NT2/D1 (cell line): ENCODE measurements around the gene EIF2AK2.

Source experiments
- DNase-seq: peaks from one replicate; pipeline ENCODE4 v3.0.0-alpha.2; 2011; ENCODE audit warnings: low read depth, low spot score
- H3K27me3 ChIP-seq: 2 replicates; pipeline ENCODE4 v1.6.0; 2011; ENCODE audit warnings: mild to moderate bottlenecking; ENCODE audit not compliant: insufficient read length, insufficient read depth
- H3K36me3 ChIP-seq: 2 replicates; pipeline ENCODE4 v1.6.1; 2011; ENCODE audit warnings: mild to moderate bottlenecking, low read length, mixed read lengths; ENCODE audit not compliant: insufficient read depth, insufficient read length
- H3K4me1 ChIP-seq: 2 replicates; pipeline ENCODE4 v1.5.1; 2011; ENCODE audit not compliant: insufficient read depth, insufficient read length
- H3K4me3 ChIP-seq: 2 replicates; pipeline ENCODE4 v1.5.1; 2011; ENCODE audit warnings: low read depth; ENCODE audit not compliant: insufficient read length
- H3K9ac ChIP-seq: 2 replicates; pipeline ENCODE4 v1.6.0; 2011; ENCODE audit warnings: low read depth; ENCODE audit not compliant: insufficient read length
- H3K9me3 ChIP-seq: 2 replicates; pipeline ENCODE4 v1.5.1; 2011; ENCODE audit warnings: mild to moderate bottlenecking, low read length; ENCODE audit not compliant: insufficient read depth
- SUZ12 ChIP-seq: IDR thresholded peaks from 2 replicates; pipeline ENCODE4 v1.6.1; 2011; ENCODE audit not compliant: insufficient read length, insufficient read depth; ENCODE audit errors: extremely low read depth
- YY1 ChIP-seq: IDR thresholded peaks from 2 replicates; pipeline ENCODE4 v1.6.1; 2011; ENCODE audit not compliant: insufficient read length, insufficient read depth
- ZNF274 ChIP-seq: IDR thresholded peaks from 2 replicates; pipeline ENCODE4 v1.6.1; 2011; ENCODE audit warnings: mild to moderate bottlenecking, low read depth, low read length

Gene EIF2AK2

GRCh38 chr2:37167636-37168180, 10.9 kb upstream of the EIF2AK2 start:
- Histone ChIP-seq H3K27me3 (no peaks in the 10 kb centered on the region), H3K4me1 (no peaks in the 10 kb centered on the region), H3K4me3 (no peak overlapping the region), H3K9ac (no peak overlapping the region), H3K36me3 (no peaks in the 10 kb centered on the region), H3K9me3 (peaks cover 11% of the 10 kb centered on the region)
- TF ChIP-seq SUZ12 = no peak
- TF ChIP-seq YY1 = no peak
- no peak for TF ChIP-seq ZNF274
- DNase-seq = no peak

GRCh38 chr2:37164757-37165156, 8.0 kb upstream of the EIF2AK2 start:
- Histone ChIP-seq H3K4me1 (no peaks in the 10 kb centered on the region), H3K4me3 (no peak overlapping the region), H3K9me3 (peaks cover 11% of the 10 kb centered on the region), H3K9ac (no peak overlapping the region), H3K27me3 (no peaks in the 10 kb centered on the region), H3K36me3 (no peaks in the 10 kb centered on the region)
- TF ChIP-seq ZNF274 = no peak
- no peak for TF ChIP-seq SUZ12
- TF ChIP-seq YY1 = no peak
- no peak for DNase-seq

GRCh38 chr2:37156071-37156856, 516 bp downstream of the EIF2AK2 start:
- no peak for DNase-seq
- TF ChIP-seq YY1 (no peak), SUZ12 (no peak), ZNF274 (no peak)
- H3K4me1 ChIP-seq = no peaks in the 10 kb centered on the region
- peaks cover 21% of the 10 kb centered on the region for H3K27me3 ChIP-seq
- H3K36me3 ChIP-seq = no peaks in the 10 kb centered on the region
- peak overlapping the region; percentile 76 for H3K9ac ChIP-seq
- H3K9me3 ChIP-seq = no peaks in the 10 kb centered on the region
- H3K4me3 ChIP-seq = peak overlapping the region; percentile 60

GRCh38 chr2:37154785-37155184, 2.0 kb downstream of the EIF2AK2 start:
- Histone ChIP-seq H3K4me1 (no peaks in the 10 kb centered on the region), H3K4me3 (no peak overlapping the region), H3K9me3 (no peaks in the 10 kb centered on the region), H3K27me3 (peaks cover 21% of the 10 kb centered on the region), H3K36me3 (no peaks in the 10 kb centered on the region), H3K9ac (no peak overlapping the region)
- TF ChIP-seq SUZ12 = no peak
- no peak for TF ChIP-seq ZNF274
- TF ChIP-seq YY1 = no peak
- DNase-seq = no peak

- H3K36me3 ChIP-seq = no peaks in the 10 kb centered on the region
- peaks cover 10% of the 10 kb centered on the region for H3K27me3 ChIP-seq
- no peak for TF ChIP-seq ZNF274
- TF ChIP-seq SUZ12 = no peak
- TF ChIP-seq YY1 = no peak
- H3K4me3 ChIP-seq = no peak overlapping the region
- no peak for DNase-seq
- no peaks in the 10 kb centered on the region for H3K9me3 ChIP-seq
- no peaks in the 10 kb centered on the region for H3K4me1 ChIP-seq
- H3K9ac ChIP-seq = no peak overlapping the region
Observed at GRCh38 chr2:37153224-37153623, 3.6 kb downstream of the EIF2AK2 start.

DNA sequence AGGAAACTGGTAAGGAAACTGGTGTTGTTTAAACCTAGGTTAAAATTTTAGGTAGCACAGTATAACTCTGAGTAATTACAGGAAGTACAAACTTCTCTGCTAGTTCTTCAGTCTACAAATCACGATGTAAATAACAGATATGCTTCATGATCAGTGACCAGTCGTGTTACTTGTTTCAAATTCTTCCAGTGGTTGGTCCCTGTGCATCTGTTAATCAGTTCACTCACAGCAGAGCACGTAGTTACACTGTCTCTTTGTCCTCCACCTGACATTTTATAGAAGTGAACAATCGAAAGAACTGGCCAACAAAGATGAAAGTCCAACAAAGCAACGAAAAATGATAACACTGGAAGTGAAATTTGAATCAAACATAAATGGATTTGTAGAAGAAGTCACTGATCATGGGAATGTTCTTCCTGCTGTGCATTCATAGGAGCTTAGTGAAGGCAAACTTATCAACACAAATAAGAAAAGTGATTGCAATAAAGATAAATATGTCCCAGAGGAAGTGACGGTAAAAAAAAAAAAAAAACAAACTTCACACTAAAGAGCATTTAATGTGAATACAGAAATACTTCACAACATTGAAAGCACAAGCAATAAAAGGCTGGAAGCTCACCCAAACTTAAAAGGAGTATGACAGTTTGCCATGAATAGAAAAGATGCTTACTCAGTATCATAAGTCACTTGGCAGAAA, 7.0 kb downstream of the EIF2AK2 start:
- Histone ChIP-seq H3K4me3 (no peak overlapping the region), H3K27me3 (no peaks in the 10 kb centered on the region), H3K9ac (no peak overlapping the region), H3K36me3 (peaks cover 14% of the 10 kb centered on the region), H3K9me3 (no peaks in the 10 kb centered on the region), H3K4me1 (no peaks in the 10 kb centered on the region)
- TF ChIP-seq SUZ12 = no peak
- TF ChIP-seq YY1 = no peak
- no peak for TF ChIP-seq ZNF274
- no peak for DNase-seq

DNA sequence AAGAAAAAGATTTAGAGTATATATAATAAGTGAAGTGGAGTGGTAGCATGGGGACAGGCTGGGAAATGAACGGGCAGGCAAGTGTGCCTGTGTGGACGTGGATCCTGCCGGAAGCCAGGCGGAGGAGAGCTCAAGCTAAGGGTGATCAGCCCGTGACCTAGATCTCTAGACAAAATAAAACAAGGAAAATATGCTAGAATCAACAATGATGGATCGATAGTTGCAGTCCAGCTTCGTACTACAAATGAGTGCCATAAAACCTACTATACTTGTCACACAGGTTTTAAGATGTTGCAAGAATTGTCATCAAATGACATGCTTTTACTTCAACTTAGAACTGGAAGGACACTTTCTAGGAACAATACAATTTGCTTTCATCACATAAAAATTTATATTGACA, 8.5 kb downstream of the EIF2AK2 start:
- Histone ChIP-seq H3K9ac (no peak overlapping the region), H3K27me3 (no peaks in the 10 kb centered on the region), H3K36me3 (peaks cover 22% of the 10 kb centered on the region), H3K9me3 (no peaks in the 10 kb centered on the region), H3K4me3 (no peak overlapping the region), H3K4me1 (no peaks in the 10 kb centered on the region)
- TF ChIP-seq ZNF274 = no peak
- no peak for TF ChIP-seq SUZ12
- TF ChIP-seq YY1 = no peak
- no peak for DNase-seq
